Type B pancreatic cell (in vitro differentiated cells): ENCODE results near the gene PIK3R3. TPM values are rescaled to one million over a fixed set of nuclear protein-coding genes. Genes with fewer than 3 reads are reported as not detected.

Experiments used
- DNase-seq: peaks from one replicate; pipeline ENCODE4 v3.0.0; 2021; ENCODE audit warnings: mixed read lengths; ENCODE audit not compliant: unreplicated experiment; ENCODE audit errors: extremely low spot score
- H3K27ac Mint-ChIP-seq: 2 replicates; pipeline ENCODE4 v1.8.0; 2021; ENCODE audit warnings: mild to moderate bottlenecking, mixed read lengths
- H3K27me3 Mint-ChIP-seq: 2 replicates; pipeline ENCODE4 v1.8.0; 2021; ENCODE audit warnings: mixed read lengths
- H3K36me3 Mint-ChIP-seq: 2 replicates; pipeline ENCODE4 v1.8.0; 2021; ENCODE audit warnings: mixed read lengths
- H3K4me1 Mint-ChIP-seq: one replicate; pipeline ENCODE4 v1.8.0; 2021; ENCODE audit warnings: mixed read lengths; ENCODE audit not compliant: unreplicated experiment
- H3K4me3 Mint-ChIP-seq: 2 replicates; pipeline ENCODE4 v1.8.0; 2021; ENCODE audit warnings: mild to moderate bottlenecking, mixed read lengths
- H3K9me3 Mint-ChIP-seq: 2 replicates; pipeline ENCODE4 v1.8.0; 2021; ENCODE audit warnings: mixed read lengths
- total RNA-seq: library from RNA; stranded (reverse); gene quantifications from 2 replicates; pipeline ENCODE4 v1.2.1, GENCODE V29; 2021; ENCODE audit warnings: low replicate concordance
- TF ChIP-seq, protein P1 (sequence below): fragments of 200-600 bp; sonication (generic); conservative IDR thresholded peaks from 2 replicates; pipeline ENCODE4 v1.5.0; 2021; ENCODE audit warnings: antibody characterized with exemption, mild to moderate bottlenecking

PIK3R3 gene
- total RNA-seq, 1 donor from 2014 or later = 47.5 TPM

DNA sequence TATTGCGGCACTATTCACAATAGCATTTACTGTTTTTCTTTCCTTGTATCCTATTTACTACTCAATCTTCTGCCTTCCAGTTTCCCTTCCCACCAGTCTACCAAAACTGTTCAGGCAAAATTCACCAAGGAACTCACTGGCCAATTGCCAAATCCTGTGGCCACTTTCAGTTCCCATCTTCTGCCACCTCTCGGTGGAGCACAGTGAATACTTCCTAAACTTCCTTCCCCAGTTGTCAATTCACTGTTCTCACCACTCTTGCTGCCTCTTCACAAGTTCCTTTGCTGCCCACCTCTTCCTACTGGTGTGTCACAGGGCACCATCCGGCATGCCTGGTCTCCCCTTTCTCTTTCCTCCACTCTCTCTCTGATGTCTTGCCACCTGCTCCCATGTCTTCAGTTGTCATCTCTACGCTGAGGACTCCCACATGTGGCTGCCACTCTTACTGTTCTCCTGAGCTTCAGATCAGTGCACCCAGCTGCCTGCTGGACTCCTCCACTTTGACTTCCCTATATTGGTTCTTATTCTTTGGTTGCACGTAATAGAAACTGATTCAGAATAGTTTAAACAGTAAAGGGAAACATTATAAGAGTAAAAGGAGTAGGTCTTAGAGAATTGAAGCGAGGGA lies 114.4 kb downstream of the PIK3R3 start:
- TF ChIP-seq, protein P1, sequence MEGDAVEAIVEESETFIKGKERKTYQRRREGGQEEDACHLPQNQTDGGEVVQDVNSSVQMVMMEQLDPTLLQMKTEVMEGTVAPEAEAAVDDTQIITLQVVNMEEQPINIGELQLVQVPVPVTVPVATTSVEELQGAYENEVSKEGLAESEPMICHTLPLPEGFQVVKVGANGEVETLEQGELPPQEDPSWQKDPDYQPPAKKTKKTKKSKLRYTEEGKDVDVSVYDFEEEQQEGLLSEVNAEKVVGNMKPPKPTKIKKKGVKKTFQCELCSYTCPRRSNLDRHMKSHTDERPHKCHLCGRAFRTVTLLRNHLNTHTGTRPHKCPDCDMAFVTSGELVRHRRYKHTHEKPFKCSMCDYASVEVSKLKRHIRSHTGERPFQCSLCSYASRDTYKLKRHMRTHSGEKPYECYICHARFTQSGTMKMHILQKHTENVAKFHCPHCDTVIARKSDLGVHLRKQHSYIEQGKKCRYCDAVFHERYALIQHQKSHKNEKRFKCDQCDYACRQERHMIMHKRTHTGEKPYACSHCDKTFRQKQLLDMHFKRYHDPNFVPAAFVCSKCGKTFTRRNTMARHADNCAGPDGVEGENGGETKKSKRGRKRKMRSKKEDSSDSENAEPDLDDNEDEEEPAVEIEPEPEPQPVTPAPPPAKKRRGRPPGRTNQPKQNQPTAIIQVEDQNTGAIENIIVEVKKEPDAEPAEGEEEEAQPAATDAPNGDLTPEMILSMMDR = no peak
- Mint-ChIP-seq H3K4me1 (no peaks in the 10 kb centered on the region), H3K27ac (no peak overlapping the region), H3K9me3 (no peaks in the 10 kb centered on the region), H3K4me3 (no peak overlapping the region), H3K36me3 (no peaks in the 10 kb centered on the region), H3K27me3 (no peaks in the 10 kb centered on the region)
- no peak for DNase-seq

DNA sequence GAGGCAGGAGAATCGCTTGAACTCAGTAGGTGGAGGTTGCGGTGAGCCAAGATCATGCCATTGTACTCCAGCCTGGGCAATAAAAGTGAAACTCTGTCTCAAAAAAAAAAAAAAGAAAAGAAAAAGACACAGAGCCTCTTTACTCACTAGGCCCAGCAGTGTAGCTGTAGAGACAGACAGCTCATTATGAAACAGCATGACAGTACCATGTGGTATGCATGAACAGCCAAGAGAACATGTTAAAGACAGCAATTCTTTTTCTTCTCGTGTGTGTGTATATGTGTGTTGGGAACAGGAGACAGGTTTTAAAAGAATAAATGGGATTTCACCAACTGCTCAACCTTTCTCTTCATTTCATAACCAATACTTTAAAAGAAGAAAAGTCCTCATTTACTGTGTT lies 118.8 kb downstream of the PIK3R3 start:
- TF ChIP-seq, protein P1 = no peak
- no peak overlapping the region for H3K4me3 Mint-ChIP-seq
- peaks cover 20% of the 10 kb centered on the region for H3K36me3 Mint-ChIP-seq
- H3K4me1 Mint-ChIP-seq = no peaks in the 10 kb centered on the region
- H3K27ac Mint-ChIP-seq = no peak overlapping the region
- no peaks in the 10 kb centered on the region for H3K27me3 Mint-ChIP-seq
- no peak for DNase-seq
- no peaks in the 10 kb centered on the region for H3K9me3 Mint-ChIP-seq

DNA sequence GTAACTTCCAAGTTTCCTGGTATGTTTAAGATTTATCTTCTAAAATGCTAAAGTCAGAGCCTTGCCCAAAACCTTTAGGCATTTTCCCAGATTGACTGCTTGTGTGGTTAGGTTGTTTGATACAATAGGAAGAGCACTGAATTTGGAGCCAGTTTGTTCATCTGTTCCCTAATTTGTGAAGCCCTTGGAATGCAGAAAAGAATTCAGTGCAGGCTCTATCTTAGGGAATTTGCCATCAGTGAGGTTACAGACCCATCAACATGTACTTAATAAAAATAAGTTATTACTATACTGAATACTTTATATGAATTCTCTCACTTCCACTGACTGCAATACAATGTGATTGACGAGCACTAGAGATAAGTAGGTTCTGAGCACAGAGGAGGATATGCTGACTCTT lies 120.2 kb downstream of the PIK3R3 start:
- Mint-ChIP-seq H3K27ac (no peak overlapping the region), H3K4me1 (no peaks in the 10 kb centered on the region), H3K27me3 (no peaks in the 10 kb centered on the region), H3K36me3 (peaks cover 31% of the 10 kb centered on the region), H3K4me3 (no peak overlapping the region), H3K9me3 (no peaks in the 10 kb centered on the region)
- TF ChIP-seq, protein P1 = no peak
- DNase-seq = no peak

DNA sequence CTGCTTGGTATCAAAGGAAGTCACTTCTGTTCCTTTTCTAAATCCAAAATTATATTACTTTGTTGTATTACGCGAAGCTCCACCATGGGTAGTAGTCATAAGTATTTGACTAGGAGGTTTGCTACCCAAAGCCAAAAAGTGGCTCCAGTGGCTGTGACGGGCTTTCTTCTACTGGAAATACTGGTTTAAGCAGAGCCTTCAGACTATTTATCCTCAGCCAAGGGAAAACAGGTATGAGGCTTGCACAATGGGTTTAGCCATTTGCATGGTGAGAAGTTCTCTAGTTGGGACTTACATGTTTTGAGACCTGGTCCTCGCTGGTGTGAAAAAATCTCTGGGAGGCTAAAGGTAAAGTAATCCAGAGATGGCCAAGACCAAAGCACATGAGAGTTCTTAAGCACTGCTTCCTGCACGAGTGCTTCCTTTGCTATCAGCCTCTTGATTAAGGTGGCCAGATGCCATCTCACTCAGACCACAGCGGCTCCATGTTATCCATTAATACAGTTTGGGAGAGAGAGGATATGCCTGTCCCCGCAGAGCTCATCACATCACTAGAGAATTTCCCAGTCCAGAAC lies 121.2 kb downstream of the PIK3R3 start:
- peaks cover 33% of the 10 kb centered on the region for H3K36me3 Mint-ChIP-seq
- H3K27ac Mint-ChIP-seq = no peak overlapping the region
- H3K9me3 Mint-ChIP-seq = no peaks in the 10 kb centered on the region
- H3K27me3 Mint-ChIP-seq = no peaks in the 10 kb centered on the region
- TF ChIP-seq, protein P1 = no peak
- H3K4me1 Mint-ChIP-seq = no peaks in the 10 kb centered on the region
- no peak for DNase-seq
- H3K4me3 Mint-ChIP-seq = no peak overlapping the region

DNA sequence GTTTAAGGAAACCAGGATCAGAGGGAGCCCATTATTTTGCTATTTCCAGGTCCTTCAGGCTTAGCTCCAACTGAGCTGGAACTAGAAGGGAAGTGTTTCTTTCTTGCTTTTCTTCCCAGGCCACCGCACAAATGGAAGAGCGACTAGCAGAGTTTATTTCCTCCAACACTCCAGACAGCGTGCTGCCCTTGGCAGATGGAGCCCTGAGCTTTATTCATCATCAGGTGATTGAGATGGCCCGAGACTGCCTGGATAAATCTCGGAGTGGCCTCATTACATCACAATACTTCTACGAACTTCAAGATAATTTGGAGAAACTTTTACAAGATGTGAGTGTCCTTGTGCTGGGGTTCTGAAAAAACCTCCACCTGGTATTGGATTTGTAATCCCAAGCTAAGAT lies 121.8 kb downstream of the PIK3R3 start:
- Mint-ChIP-seq H3K36me3 (peaks cover 35% of the 10 kb centered on the region), H3K4me3 (no peak overlapping the region), H3K27ac (no peak overlapping the region), H3K4me1 (no peaks in the 10 kb centered on the region), H3K27me3 (no peaks in the 10 kb centered on the region), H3K9me3 (no peaks in the 10 kb centered on the region)
- TF ChIP-seq, protein P1 = no peak
- DNase-seq = no peak
